Measurements from ENCODE around the gene MSANTD4.

MSANTD4 gene

GRCh38 chr11:105986554-105986953 lies 35.5 kb downstream of the MSANTD4 start:
- TF ChIP-seq CTCF (conservative IDR thresholded peaks at IDR 0.05; ENCODE audit: low read depth, low read length): no peak

GRCh38 chr11:105979997-105980703 lies 41.9 kb downstream of the MSANTD4 start:
- TF ChIP-seq CTCF (conservative IDR thresholded peaks at IDR 0.05; ENCODE audit: low read depth, low read length): no peak
- no peak overlapping the region for H3K4me3 ChIP-seq (ENCODE audit: low read depth, low read length)
- DNase-seq (ENCODE audit: low read depth): no peak

More at GRCh38 chr11:105986554-105986953, 35.5 kb downstream of the MSANTD4 start:
- H3K4me3 ChIP-seq (ENCODE audit: low read depth, low read length): no peak overlapping the region
- no peak for DNase-seq (ENCODE audit: low read depth)

GRCh38 chr11:105975128-105975527 lies 46.9 kb downstream of the MSANTD4 start:
- peak; percentile 61 for DNase-seq (ENCODE audit: low read depth)

GRCh38 chr11:105969756-105970155 lies 52.3 kb downstream of the MSANTD4 start:
- H3K4me3 ChIP-seq (ENCODE audit: low read depth, low read length): no peak overlapping the region
- DNase-seq (ENCODE audit: low read depth): no peak
- TF ChIP-seq CTCF (conservative IDR thresholded peaks at IDR 0.05; ENCODE audit: low read depth, low read length): no peak

More at GRCh38 chr11:105975128-105975527, 46.9 kb downstream of the MSANTD4 start:
- no peak for TF ChIP-seq CTCF (conservative IDR thresholded peaks at IDR 0.05; ENCODE audit: low read depth, low read length)
- no peak overlapping the region for H3K4me3 ChIP-seq (ENCODE audit: low read depth, low read length)

- no peak overlapping the region for H3K4me3 ChIP-seq (ENCODE audit: low read depth, low read length)
- no peak for TF ChIP-seq CTCF (conservative IDR thresholded peaks at IDR 0.05; ENCODE audit: low read depth, low read length)
- DNase-seq (ENCODE audit: low read depth): peak; percentile 38
These were observed 53.9 kb downstream of the MSANTD4 start for GRCh38 chr11:105968021-105968697.

GRCh38 chr11:105960252-105961245 lies 61.5 kb downstream of the MSANTD4 start:
- TF ChIP-seq CTCF (conservative IDR thresholded peaks at IDR 0.05; ENCODE audit: low read depth, low read length): no peak
- no peak overlapping the region for H3K4me3 ChIP-seq (ENCODE audit: low read depth, low read length)

More at GRCh38 chr11:105960252-105961245, 61.5 kb downstream of the MSANTD4 start:
- DNase-seq (ENCODE audit: low read depth): no peak

Measured in choroid plexus epithelial cell (primary cell).